ENCODE data around the gene MAGEA4.
"Not testable (repeated sequence)": the region's sequence is repeated elsewhere in the genome, so short reads cannot be mapped to it uniquely, and the experiment has no call there.

The MAGEA4 gene

GRCh38 chrX:151912780-151913179 is at the start of gene MAGEA4:
Gene MAGEA4, plus strand, starts transcription at chrX:151912889. Its CDS starts 10,776 bp downstream, at chrX:151923665.
- no peak for DNase-seq

- no peak for DNase-seq
Measured at GRCh38 chrX:151870602-151871001, 42.1 kb upstream of the MAGEA4 start.

- no peak for DNase-seq
Measured at GRCh38 chrX:151871244-151871643, 41.4 kb upstream of the MAGEA4 start.

GRCh38 chrX:151873096-151873495 is 39.6 kb upstream of the MAGEA4 start:
- DNase-seq, result no peak

- DNase-seq, result no peak
Measured at GRCh38 chrX:151875270-151876026, 37.2 kb upstream of the MAGEA4 start.

GRCh38 chrX:151878574-151878973 is 34.1 kb upstream of the MAGEA4 start:
- no peak for DNase-seq

GRCh38 chrX:151879856-151880255 is 32.8 kb upstream of the MAGEA4 start:
- DNase-seq, result no peak

GRCh38 chrX:151880895-151881294 is 31.8 kb upstream of the MAGEA4 start:
- DNase-seq, result no peak

GRCh38 chrX:151889421-151889820 is 23.3 kb upstream of the MAGEA4 start:
- no peak for DNase-seq

GRCh38 chrX:151896734-151897474 is 15.8 kb upstream of the MAGEA4 start:
- DNase-seq, result no peak

GRCh38 chrX:151899622-151900021 is 13.1 kb upstream of the MAGEA4 start:
- no peak for DNase-seq

GRCh38 chrX:151901826-151902225 is 10.9 kb upstream of the MAGEA4 start:
- no peak for DNase-seq

GRCh38 chrX:151902813-151903591 is 9.7 kb upstream of the MAGEA4 start:
- DNase-seq, result no peak

- DNase-seq, result no peak
Measured at GRCh38 chrX:151904989-151905388, 7.7 kb upstream of the MAGEA4 start.

- DNase-seq, result no peak
Measured at GRCh38 chrX:151912221-151912620, 468 bp upstream of the MAGEA4 start.

- DNase-seq, result not testable (repeated sequence)
Measured at GRCh38 chrX:151918736-151919135, 6.0 kb downstream of the MAGEA4 start.

GRCh38 chrX:151919610-151920009 is 6.9 kb downstream of the MAGEA4 start:
- DNase-seq, result no peak

GRCh38 chrX:151920101-151920500 is 7.4 kb downstream of the MAGEA4 start:
- DNase-seq, result no peak

GRCh38 chrX:151920530-151920929 is 7.8 kb downstream of the MAGEA4 start:
- DNase-seq, result no peak

GRCh38 chrX:151921292-151921691 is 8.6 kb downstream of the MAGEA4 start:
- DNase-seq, result no peak

GRCh38 chrX:151921866-151922265 is 9.2 kb downstream of the MAGEA4 start:
- no peak for DNase-seq

GRCh38 chrX:151922692-151923091 is 10.0 kb downstream of the MAGEA4 start:
- DNase-seq, result no peak

GRCh38 chrX:151923648-151924047 is 11.0 kb downstream of the MAGEA4 start:
- no peak for DNase-seq

GRCh38 chrX:151929126-151929525 is 16.4 kb downstream of the MAGEA4 start:
- no peak for DNase-seq

Data from CD4-positive, alpha-beta T cell treated with Interleukin-17A for 4 hours (primary cell).